Measurements from ENCODE around the gene BAD. TPM values are rescaled to one million over a fixed set of nuclear protein-coding genes. Genes with fewer than 3 reads are reported as not detected.
A peak's percentile ranks its signal among the peaks of the same experiment; 100 is the strongest.

Gene BAD
- total and polyA plus RNA-seq, 10 of the 15 experiments (the other 5 are each of a cell fraction or from before 2014, with no cell fraction given), result 1.5 to 67.2 (median 39.6) TPM

- no peaks in the 10 kb centered on the region for H3K9me3 ChIP-seq (replicated peaks; ENCODE audit: control insufficient read depth, insufficient read depth, low read length)
- H4K20me1 ChIP-seq (ENCODE audit: control insufficient read depth, insufficient read depth), result no peaks in the 10 kb centered on the region
- peak overlapping the region; percentile 99 for H3K27ac ChIP-seq (ENCODE audit: control insufficient read depth, insufficient read depth)
- DNase-seq (ENCODE audit: low read depth, low spot score) (no peak), ATAC-seq (peak; percentile 17), FAIRE-seq (peak; percentile 18)
- intact Hi-C loops (cut with micrococcal nuclease; ENCODE audit: unreplicated experiment), result loop anchor here (1.0 to 5.0 kb wide), 5 partner anchors 10 to 132 kb away; partner anchors contain the start of genes CCDC88B and RPS6KA4
- H3K4me2 ChIP-seq (ENCODE audit: control insufficient read depth, insufficient read depth), result peak overlapping the region; percentile 88
- no peaks in the 10 kb centered on the region for H3K27me3 ChIP-seq (replicated peaks in 1 of 2; ENCODE audit: control insufficient read depth in 2 of 2, insufficient read depth in 2 of 2, low read length in 1 of 2)
- H3K79me2 ChIP-seq (ENCODE audit: control insufficient read depth, insufficient read depth, low read length), result peaks cover 26% of the 10 kb centered on the region
- peak overlapping the region; percentile 98 for H3K9ac ChIP-seq (ENCODE audit: control insufficient read depth, insufficient read depth, low read length)
- peak overlapping the region; percentile 56 for H2AFZ ChIP-seq (ENCODE audit: control insufficient read depth, low read depth, low read length)
- peak overlapping the region; percentile 80 for H3K4me3 ChIP-seq
- ChIA-PET CTCF (interaction anchor here (0.7 to 5.9 kb wide), 21 partner anchors 10 to 455 kb away, joined by 3 to 228 read pairs (median 6); partner anchors contain the start of genes BAD, CCDC88B, ESRRA and FERMT3), RAD21 (ENCODE audit: unreplicated experiment) (interaction anchor here (0.5 to 5.6 kb wide), 19 partner anchors 12 to 486 kb away, joined by 3 to 176 read pairs (median 7); partner anchors contain the start of genes BAD, CATSPERZ, CCDC88B and ESRRA), POLR2A (interaction anchor here (0.5 to 3.5 kb wide), 17 partner anchors 10 to 777 kb away, joined by 3 to 42 read pairs (median 10); partner anchors contain the start of genes BAD, CCDC88B, ESRRA and FERMT3), SMC1A (ENCODE audit: uncharacterized antibody, unreplicated experiment) (interaction anchor here (0.9 to 5.3 kb wide), 9 partner anchors 10 to 42 kb away, joined by 3 to 71 read pairs (median 10); partner anchors contain the start of genes BAD, CCDC88B, ESRRA and GPR137)
- 1% methylated on average over 32 of the region's 32 CpGs for WGBS (ENCODE audit: insufficient coverage, insufficient replicate concordance, low lambda C conversion rate, missing lambda C conversion rate)
- in situ Hi-C loops (cut with MboI), result no loop called here
- peaks cover 0 to 8% of the 10 kb centered on the region in 2 experiments; a peak in 3 of 4 replicates for H3K36me3 ChIP-seq (ENCODE audit: control insufficient read depth in 2 of 2, insufficient read depth in 2 of 2, low read length in 1 of 2)
- BruUV-seq (replicated peaks), result TSS peak; percentile 100
- H3K4me1 ChIP-seq (ENCODE audit: control insufficient read depth, insufficient read depth, low read length), result peaks cover 9% of the 10 kb centered on the region
- TF ChIP-seq JUNB (IDR thresholded peaks at IDR 0.05), result peak; percentile 71
- TF ChIP-seq NR2C1 (IDR thresholded peaks at IDR 0.05), result no peak
- no peak for TF ChIP-seq USF1 (IDR thresholded peaks at IDR 0.05; ENCODE audit: borderline replicate concordance, extremely low read length, insufficient read depth, low read depth, low read length)
- TF ChIP-seq ZNF217 (IDR thresholded peaks at IDR 0.05), result no peak
- TF ChIP-seq, protein P1, sequence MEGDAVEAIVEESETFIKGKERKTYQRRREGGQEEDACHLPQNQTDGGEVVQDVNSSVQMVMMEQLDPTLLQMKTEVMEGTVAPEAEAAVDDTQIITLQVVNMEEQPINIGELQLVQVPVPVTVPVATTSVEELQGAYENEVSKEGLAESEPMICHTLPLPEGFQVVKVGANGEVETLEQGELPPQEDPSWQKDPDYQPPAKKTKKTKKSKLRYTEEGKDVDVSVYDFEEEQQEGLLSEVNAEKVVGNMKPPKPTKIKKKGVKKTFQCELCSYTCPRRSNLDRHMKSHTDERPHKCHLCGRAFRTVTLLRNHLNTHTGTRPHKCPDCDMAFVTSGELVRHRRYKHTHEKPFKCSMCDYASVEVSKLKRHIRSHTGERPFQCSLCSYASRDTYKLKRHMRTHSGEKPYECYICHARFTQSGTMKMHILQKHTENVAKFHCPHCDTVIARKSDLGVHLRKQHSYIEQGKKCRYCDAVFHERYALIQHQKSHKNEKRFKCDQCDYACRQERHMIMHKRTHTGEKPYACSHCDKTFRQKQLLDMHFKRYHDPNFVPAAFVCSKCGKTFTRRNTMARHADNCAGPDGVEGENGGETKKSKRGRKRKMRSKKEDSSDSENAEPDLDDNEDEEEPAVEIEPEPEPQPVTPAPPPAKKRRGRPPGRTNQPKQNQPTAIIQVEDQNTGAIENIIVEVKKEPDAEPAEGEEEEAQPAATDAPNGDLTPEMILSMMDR (IDR thresholded peaks at IDR 0.05 in 2 of 3, conservative IDR thresholded peaks at IDR 0.05 in 1 of 3; ENCODE audit: control insufficient read depth in 2 of 3, extremely low read depth in 1 of 3, insufficient read depth in 1 of 3, low read depth in 3 of 3, low read length in 3 of 3), result peak; percentile 25 to 32 (median 29); a peak in 3 of 6 replicates
- TF ChIP-seq GABPA (IDR thresholded peaks at IDR 0.05; ENCODE audit: low read depth), result no peak
- 0 out of 2 replicates have a peak, but pooled peaks have one; percentile 7 for TF ChIP-seq MTA3 (IDR thresholded peaks at IDR 0.05; ENCODE audit: borderline replicate concordance, low read length)
- no peak for TF ChIP-seq BCLAF1 (IDR thresholded peaks at IDR 0.05)
- TF ChIP-seq RAD21 (IDR thresholded peaks at IDR 0.05; ENCODE audit: insufficient read depth, low read depth, low read length), result 0 out of 2 replicates have a peak, but pooled peaks have one; percentile 16
- TF ChIP-seq, protein P2, sequence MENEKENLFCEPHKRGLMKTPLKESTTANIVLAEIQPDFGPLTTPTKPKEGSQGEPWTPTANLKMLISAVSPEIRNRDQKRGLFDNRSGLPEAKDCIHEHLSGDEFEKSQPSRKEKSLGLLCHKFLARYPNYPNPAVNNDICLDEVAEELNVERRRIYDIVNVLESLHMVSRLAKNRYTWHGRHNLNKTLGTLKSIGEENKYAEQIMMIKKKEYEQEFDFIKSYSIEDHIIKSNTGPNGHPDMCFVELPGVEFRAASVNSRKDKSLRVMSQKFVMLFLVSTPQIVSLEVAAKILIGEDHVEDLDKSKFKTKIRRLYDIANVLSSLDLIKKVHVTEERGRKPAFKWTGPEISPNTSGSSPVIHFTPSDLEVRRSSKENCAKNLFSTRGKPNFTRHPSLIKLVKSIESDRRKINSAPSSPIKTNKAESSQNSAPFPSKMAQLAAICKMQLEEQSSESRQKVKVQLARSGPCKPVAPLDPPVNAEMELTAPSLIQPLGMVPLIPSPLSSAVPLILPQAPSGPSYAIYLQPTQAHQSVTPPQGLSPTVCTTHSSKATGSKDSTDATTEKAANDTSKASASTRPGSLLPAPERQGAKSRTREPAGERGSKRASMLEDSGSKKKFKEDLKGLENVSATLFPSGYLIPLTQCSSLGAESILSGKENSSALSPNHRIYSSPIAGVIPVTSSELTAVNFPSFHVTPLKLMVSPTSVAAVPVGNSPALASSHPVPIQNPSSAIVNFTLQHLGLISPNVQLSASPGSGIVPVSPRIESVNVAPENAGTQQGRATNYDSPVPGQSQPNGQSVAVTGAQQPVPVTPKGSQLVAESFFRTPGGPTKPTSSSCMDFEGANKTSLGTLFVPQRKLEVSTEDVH (IDR thresholded peaks at IDR 0.05; ENCODE audit: low read depth, partially characterized antibody), result no peak
- TF ChIP-seq SMARCA5 (IDR thresholded peaks at IDR 0.05), result 0 out of 2 replicates have a peak, but pooled peaks have one; percentile 40
- 0 out of 2 replicates have a peak, but pooled peaks have one; percentile 6 for TF ChIP-seq TCF3 (IDR thresholded peaks at IDR 0.05; ENCODE audit: borderline replicate concordance, insufficient read depth, low read depth, low read length)
These were observed 32.3 kb upstream of the BAD start for GRCh38 chr11:64316672-64317324.
